HepG2 (cell line): ENCODE data around the gene RAB14. TPM values are rescaled to one million over a fixed set of nuclear protein-coding genes. Genes with fewer than 3 reads are reported as not detected.
A peak's percentile ranks its signal among the peaks of the same experiment; 100 is the strongest.

ENCODE experiments used
- CEBPB ChIP-seq: IDR thresholded peaks from 2 replicates; pipeline ENCODE4 v1.6.1; 2011; ENCODE audit warnings: low read depth, low read length, improper control_type of control experiment, borderline replicate concordance
- CEBPG ChIP-seq: IDR thresholded peaks from 2 replicates; pipeline ENCODE4 v1.6.1; 2016
- ELF3 ChIP-seq: IDR thresholded peaks from 2 replicates; pipeline ENCODE4 v1.6.1; 2016; ENCODE audit warnings: missing genetic modification reagents, missing compliant biosample characterization
- HDAC1 ChIP-seq: sonication (generic); formaldehyde crosslinking; IDR thresholded peaks from 2 replicates; pipeline ENCODE4 v1.5.1; 2020; ENCODE audit warnings: mild to moderate bottlenecking, missing genetic modification reagents
- RERE ChIP-seq: IDR thresholded peaks from 2 replicates; pipeline ENCODE4 v1.6.1; 2016; ENCODE audit warnings: low read depth, missing genetic modification reagents, missing compliant biosample characterization
- SALL2 ChIP-seq: sonication (generic); formaldehyde crosslinking; IDR thresholded peaks from 2 replicates; pipeline ENCODE4 v1.8.1; 2023; ENCODE audit warnings: mild to moderate bottlenecking, missing genetic modification reagents, inconsistent platforms
- SMAD1 ChIP-seq: sonication (generic); formaldehyde crosslinking; IDR thresholded peaks from 2 replicates; pipeline ENCODE4 v1.4.0; 2020; ENCODE audit warnings: missing genetic modification reagents, low read depth, mild to moderate bottlenecking, borderline replicate concordance
- USF2 ChIP-seq, 2 experiments: sonication (generic) in 1 of 2; formaldehyde crosslinking in 1 of 2; IDR thresholded peaks; 2 replicates each; pipeline versions ENCODE4 v1.5.1 to v1.6.1; 2011 to 2020; ENCODE audit warnings: borderline replicate concordance in 1 of 2, low read depth in 1 of 2, low read length in 1 of 2, mild to moderate bottlenecking in 1 of 2, missing genetic modification reagents in 1 of 2, moderate library complexity in 1 of 2
- ZKSCAN1 ChIP-seq: fragments of 150-350 bp; IDR thresholded peaks from 2 replicates; pipeline ENCODE4 v1.6.1; 2014; ENCODE audit warnings: low read length
- ZMAT3 ChIP-seq: sonication (generic); formaldehyde crosslinking; conservative IDR thresholded peaks from 2 replicates; pipeline ENCODE4 v1.7.0; 2021; ENCODE audit warnings: missing genetic modification reagents
- ZNF121 ChIP-seq: sonication (generic); formaldehyde crosslinking; IDR thresholded peaks from 2 replicates; pipeline ENCODE4 v1.5.0; 2020; ENCODE audit warnings: mild to moderate bottlenecking, missing genetic modification reagents
- ZNF496 ChIP-seq: sonication (generic); formaldehyde crosslinking; IDR thresholded peaks from 2 replicates; pipeline ENCODE4 v1.8.1; 2023; ENCODE audit warnings: mild to moderate bottlenecking, moderate library complexity, missing genetic modification reagents; ENCODE audit not compliant: insufficient replicate concordance
- ZNF547 ChIP-seq: sonication (generic); formaldehyde crosslinking; IDR thresholded peaks from 2 replicates; pipeline ENCODE4 v1.5.1; 2020; ENCODE audit warnings: mild to moderate bottlenecking, missing genetic modification reagents
- ZNF616 ChIP-seq: sonication (generic); formaldehyde crosslinking; IDR thresholded peaks from 2 replicates; pipeline ENCODE4 v1.5.0; 2020; ENCODE audit warnings: low read depth, mild to moderate bottlenecking, missing genetic modification reagents
- polyA plus RNA-seq, 8 experiments: library from polyadenylated mRNA; depleted of rRNA in 3 of 8; stranded (reverse) in 7 of 8; unstranded in 1 of 8; fragments of >200 nt; fragmentation: Illumina TruSeq in 4 of 8; extraction: Trizol in 4 of 8; gene quantifications; 2 replicates each; pipeline versions ENCODE4 v1.2.1 to v1.2.3, GENCODE V29; 2011 to 2016; ENCODE audit warnings: low read depth in 4 of 8, missing spikeins in 1 of 8, mixed read lengths in 1 of 8; ENCODE audit not compliant: insufficient read depth in 1 of 8
- total RNA-seq, 5 experiments: library from RNA; depleted of rRNA; stranded (reverse); fragments of >200 nt; fragmentation: Illumina TruSeq; extraction: Trizol; gene quantifications; 2 replicates each; pipeline ENCODE4 v1.2.3, GENCODE V29; 2016; ENCODE audit warnings: low read depth in 1 of 5

Gene RAB14
- total and polyA plus RNA-seq, 2 of the 13 experiments (the other 11 are each of a cell fraction or from before 2014, with no cell fraction given): 17.4 to 19.3 TPM

GRCh38 chr9:121233906-121234831, 32.5 kb upstream of the RAB14 start (continued):
- TF ChIP-seq RERE (CRISPR knock-in tag) (no peak), SMAD1 (CRISPR knock-in tag) (no peak), ZNF547 (no peak), CEBPB (peak; percentile 82), ZNF496 (CRISPR knock-in tag) (no peak), ZKSCAN1 (no peak), ZNF121 (CRISPR knock-in tag) (0 out of 2 replicates have a peak, but pooled peaks have one; percentile 36), ZMAT3 (CRISPR knock-in tag) (no peak), HDAC1 (CRISPR knock-in tag) (no peak), USF2 (IDR thresholded peaks at IDR 0.05; ENCODE audit: low read depth, low read length) (no peak), USF2 (CRISPR knock-in tag; IDR thresholded peaks at IDR 0.05; ENCODE audit: borderline replicate concordance) (no peak), ELF3 (no peak), CEBPG (CRISPR knock-in tag) (peak; percentile 68), ZNF616 (CRISPR knock-in tag) (no peak), SALL2 (CRISPR knock-in tag) (no peak)
